Fibroblast of skin of back (primary cell): ENCODE measurements around the gene LAMTOR4.
"Not testable (repeated sequence)": the region's sequence is repeated elsewhere in the genome, so short reads cannot be mapped to it uniquely, and the experiment has no call there.

ENCODE experiments used
- DNase-seq: peaks from one replicate; pipeline ENCODE4 v3.0.0-alpha.2; 2013

Gene LAMTOR4

GRCh38 chr7:100171087-100171681, 22.5 kb downstream of the LAMTOR4 start:
- DNase-seq, result no peak

- no peak for DNase-seq
Measured at GRCh38 chr7:100171840-100172239, 23.1 kb downstream of the LAMTOR4 start.

GRCh38 chr7:100173806-100174495, 25.2 kb downstream of the LAMTOR4 start:
- no peak for DNase-seq

- no peak for DNase-seq
Measured at GRCh38 chr7:100174582-100174981, 25.9 kb downstream of the LAMTOR4 start.

- no peak for DNase-seq
Measured at GRCh38 chr7:100175296-100175935, 26.7 kb downstream of the LAMTOR4 start.

- no peak for DNase-seq
Measured at GRCh38 chr7:100176096-100177044, 27.7 kb downstream of the LAMTOR4 start.

- DNase-seq, result peak; percentile 97
Measured at GRCh38 chr7:100177045-100178001, 28.6 kb downstream of the LAMTOR4 start, which contains the start of the genes GPC2 and STAG3. TSS of gene GPC2 (minus strand) at chr7:100177381. CDS start at chr7:100177199, 182 bp downstream. TSS of gene STAG3 (plus strand) at chr7:100177918. CDS start at chr7:100180557, 2,639 bp downstream.

GRCh38 chr7:100180084-100180483, 31.4 kb downstream of the LAMTOR4 start:
- DNase-seq, result not testable (repeated sequence)

GRCh38 chr7:100182616-100183015, 33.9 kb downstream of the LAMTOR4 start:
- not testable (repeated sequence) for DNase-seq

- DNase-seq, result not testable (repeated sequence)
Measured at GRCh38 chr7:100183090-100183489, 34.4 kb downstream of the LAMTOR4 start.

GRCh38 chr7:100185726-100186125, 37.0 kb downstream of the LAMTOR4 start:
- DNase-seq, result no peak

GRCh38 chr7:100189061-100189460, 40.3 kb downstream of the LAMTOR4 start:
- no peak for DNase-seq

GRCh38 chr7:100190048-100190711, 41.5 kb downstream of the LAMTOR4 start:
- DNase-seq, result peak; percentile 70

- peak; percentile 59 for DNase-seq
Measured at GRCh38 chr7:100191775-100192174, 43.1 kb downstream of the LAMTOR4 start.

- DNase-seq, result not testable (repeated sequence)
Measured at GRCh38 chr7:100192281-100192862, 43.7 kb downstream of the LAMTOR4 start.

- no peak for DNase-seq
Measured at GRCh38 chr7:100192969-100193368, 44.3 kb downstream of the LAMTOR4 start.

GRCh38 chr7:100195222-100195621, 46.5 kb downstream of the LAMTOR4 start:
- DNase-seq, result no peak

GRCh38 chr7:100195901-100196322, 47.2 kb downstream of the LAMTOR4 start:
- not testable (repeated sequence) for DNase-seq

- DNase-seq, result no peak
Measured at GRCh38 chr7:100198266-100198665, 49.5 kb downstream of the LAMTOR4 start.

- no peak for DNase-seq
Measured at GRCh38 chr7:100200693-100201092, 52.0 kb downstream of the LAMTOR4 start.
